Osteoblast (primary cell): ENCODE measurements around the gene PAX9. TPM values are rescaled to one million over a fixed set of nuclear protein-coding genes. Genes with fewer than 3 reads are reported as not detected.

Experiments
- DNase-seq: peaks from one replicate; pipeline ENCODE4 v3.0.0; 2011; ENCODE audit warnings: low spot score, mixed read lengths; ENCODE audit not compliant: insufficient read length; ENCODE audit errors: missing footprints
- H2AFZ ChIP-seq: 2 replicates; pipeline ENCODE4 v1.6.0; 2011; ENCODE audit warnings: mild to moderate bottlenecking, low read length
- H3K27ac ChIP-seq: 2 replicates; pipeline ENCODE4 v1.5.1; 2011; ENCODE audit warnings: mild to moderate bottlenecking, low read depth, low read length, moderate library complexity
- H3K27me3 ChIP-seq: 2 replicates; pipeline ENCODE4 v1.6.0; 2012; ENCODE audit warnings: mild to moderate bottlenecking, control low read depth, inconsistent platforms, low read length, moderate library complexity; ENCODE audit not compliant: insufficient read depth
- H3K36me3 ChIP-seq: 2 replicates; pipeline ENCODE4 v1.5.1; 2011; ENCODE audit warnings: mild to moderate bottlenecking, low read length, control low read depth, moderate library complexity; ENCODE audit not compliant: insufficient read depth
- H3K4me1 ChIP-seq: 2 replicates; pipeline ENCODE4 v1.5.1; 2011; ENCODE audit warnings: mild to moderate bottlenecking, low read length, control low read depth, moderate library complexity; ENCODE audit not compliant: insufficient read depth
- H3K4me2 ChIP-seq: 2 replicates; pipeline ENCODE4 v1.6.0; 2011; ENCODE audit warnings: mild to moderate bottlenecking, low read length; ENCODE audit not compliant: insufficient read depth
- H3K4me3 ChIP-seq: fragments of 200-600 bp; sonication (generic); 3 replicates; pipeline ENCODE4 v1.5.1; 2012; ENCODE audit warnings: mild to moderate bottlenecking, low read length, inconsistent platforms; ENCODE audit not compliant: insufficient read depth
- H3K79me2 ChIP-seq: 2 replicates; pipeline ENCODE4 v1.6.0; 2012; ENCODE audit warnings: mild to moderate bottlenecking, low read length, control low read depth, inconsistent platforms; ENCODE audit not compliant: insufficient read depth
- H3K9me3 ChIP-seq: 2 replicates; pipeline ENCODE4 v1.5.1; 2011; ENCODE audit warnings: low read depth, low read length, control low read depth
- H4K20me1 ChIP-seq: 2 replicates; pipeline ENCODE4 v1.6.0; 2012; ENCODE audit warnings: mild to moderate bottlenecking, low read length, control low read depth; ENCODE audit not compliant: insufficient read depth
- CTCF ChIP-seq: IDR thresholded peaks from 2 replicates; pipeline ENCODE4 v1.5.1; 2011; ENCODE audit warnings: mild to moderate bottlenecking, low read depth, low read length, moderate library complexity; ENCODE audit errors: extremely low read depth
- total RNA-seq: library from RNA; depleted of rRNA; stranded (reverse); fragments of >200 nt; gene quantifications from 2 replicates; pipeline ENCODE4 v1.2.3, GENCODE V29; 2012

The PAX9 gene
- total RNA-seq, 1 donor: under 0.01 TPM

GRCh38 chr14:36719823-36720222 is 58.2 kb downstream of the PAX9 start:
- Histone ChIP-seq H3K27me3 (no peaks in the 10 kb centered on the region), H3K4me1 (no peaks in the 10 kb centered on the region), H4K20me1 (no peaks in the 10 kb centered on the region), H3K36me3 (no peaks in the 10 kb centered on the region), H3K4me2 (no peak overlapping the region), H3K79me2 (no peaks in the 10 kb centered on the region), H3K27ac (no peak overlapping the region), H2AFZ (no peak overlapping the region), H3K9me3 (no peaks in the 10 kb centered on the region), H3K4me3 (no peak overlapping the region)
- no peak for TF ChIP-seq CTCF
- DNase-seq: no peak

- Histone ChIP-seq H3K36me3 (no peaks in the 10 kb centered on the region), H3K9me3 (no peaks in the 10 kb centered on the region), H3K4me1 (no peaks in the 10 kb centered on the region), H4K20me1 (no peaks in the 10 kb centered on the region), H3K27me3 (no peaks in the 10 kb centered on the region), H3K79me2 (no peaks in the 10 kb centered on the region), H3K27ac (no peak overlapping the region), H3K4me3 (no peak overlapping the region), H2AFZ (no peak overlapping the region), H3K4me2 (no peak overlapping the region)
- TF ChIP-seq CTCF: no peak
- no peak for DNase-seq
Measured at GRCh38 chr14:36720657-36721056, 59.0 kb downstream of the PAX9 start.

GRCh38 chr14:36721877-36722276 is 60.2 kb downstream of the PAX9 start:
- no peak overlapping the region for H3K27ac ChIP-seq
- TF ChIP-seq CTCF: no peak
- H4K20me1 ChIP-seq: no peaks in the 10 kb centered on the region
- H3K4me1 ChIP-seq: no peaks in the 10 kb centered on the region
- no peak overlapping the region for H3K4me3 ChIP-seq
- H3K27me3 ChIP-seq: no peaks in the 10 kb centered on the region
- no peaks in the 10 kb centered on the region for H3K79me2 ChIP-seq
- no peaks in the 10 kb centered on the region for H3K36me3 ChIP-seq
- DNase-seq: no peak
- no peaks in the 10 kb centered on the region for H3K9me3 ChIP-seq
- H3K4me2 ChIP-seq: no peak overlapping the region
- H2AFZ ChIP-seq: no peak overlapping the region

- Histone ChIP-seq H3K79me2 (no peaks in the 10 kb centered on the region), H4K20me1 (no peaks in the 10 kb centered on the region), H2AFZ (no peak overlapping the region), H3K4me2 (no peak overlapping the region), H3K27ac (no peak overlapping the region), H3K27me3 (no peaks in the 10 kb centered on the region), H3K36me3 (no peaks in the 10 kb centered on the region), H3K9me3 (no peaks in the 10 kb centered on the region), H3K4me3 (no peak overlapping the region), H3K4me1 (no peaks in the 10 kb centered on the region)
- DNase-seq: no peak
- no peak for TF ChIP-seq CTCF
Measured at GRCh38 chr14:36723530-36723929, 61.9 kb downstream of the PAX9 start.
